IMR-90 (cell line): Measurements from ENCODE around the gene SRGN. TPM values are rescaled to one million over a fixed set of nuclear protein-coding genes. Genes with fewer than 3 reads are reported as not detected.

ENCODE experiments used
- ATAC-seq: fragments of 200-7000 bp; cut with Tn5 transposase; 2 replicates; pipeline ENCODE4 v1.9.1; 2020; ENCODE audit warnings: low read depth, mild to moderate bottlenecking, moderate library complexity
- BruUV-seq: library from RNA; stranded (reverse); fragments of 400-500 nt; replicated peaks from 2 replicates; lab custom pipeline; 2021; lab: Mats Ljungman, UMichigan
- CTCF ChIA-PET: fragments of 300-600 bp; formaldehyde crosslinking; extraction: SDS; loops from one replicate; lab custom pipeline; 2021; ENCODE audit warnings: antibody characterized with exemption; lab: Yijun Ruan, JAX
- POLR2A ChIA-PET: fragments of 300-600 bp; sonication (Branson Sonifier 250); formaldehyde crosslinking; loops from one replicate; lab custom pipeline; 2022; ENCODE audit warnings: antibody characterized with exemption; ENCODE audit not compliant: unreplicated experiment; lab: Charles Lee
- DNase-seq: peaks from one replicate; pipeline ENCODE4 v3.0.0; 2013
- H2AFZ ChIP-seq: replicated peaks from 2 replicates; pipeline ENCODE3; 2013; ENCODE audit warnings: low read length, mild to moderate bottlenecking; ENCODE audit not compliant: poor library complexity
- H2AK5ac ChIP-seq: 2 replicates; pipeline ENCODE4 v1.6.1; 2013; ENCODE audit warnings: low read depth, low read length, inconsistent platforms
- H2AK9ac ChIP-seq: replicated peaks from 2 replicates; pipeline ENCODE3; 2013; ENCODE audit warnings: mild to moderate bottlenecking, low read depth, low read length, moderate library complexity; ENCODE audit not compliant: poor library complexity
- H2BK120ac ChIP-seq: 2 replicates; pipeline ENCODE4 v1.6.1; 2013; ENCODE audit warnings: low read depth, low read length, inconsistent platforms
- H2BK15ac ChIP-seq: 3 replicates; pipeline ENCODE4 v1.6.1; 2013; ENCODE audit warnings: low read depth, low read length, inconsistent platforms
- H2BK20ac ChIP-seq: 2 replicates; pipeline ENCODE4 v1.6.1; 2013; ENCODE audit warnings: low read depth, mild to moderate bottlenecking, inconsistent platforms, low read length, moderate library complexity
- H2BK5ac ChIP-seq: 2 replicates; pipeline ENCODE4 v1.6.1; 2013; ENCODE audit warnings: mild to moderate bottlenecking, low read depth, low read length, inconsistent platforms; ENCODE audit not compliant: poor library complexity, severe bottlenecking
- H3K14ac ChIP-seq: replicated peaks from 2 replicates; pipeline ENCODE4 v1.6.1; 2013; ENCODE audit warnings: low read depth, low read length, inconsistent platforms
- H3K18ac ChIP-seq: 2 replicates; pipeline ENCODE4 v1.6.1; 2013; ENCODE audit warnings: low read depth, low read length, control low read depth
- H3K23ac ChIP-seq: 2 replicates; pipeline ENCODE4 v1.6.1; 2013; ENCODE audit warnings: low read depth, low read length, inconsistent platforms
- H3K27ac ChIP-seq: 2 replicates; pipeline ENCODE4 v1.5.1; 2013; ENCODE audit warnings: mild to moderate bottlenecking, control low read depth, low read length; ENCODE audit not compliant: insufficient read depth
- H3K27me3 ChIP-seq: 2 replicates; pipeline ENCODE4 v1.6.1; 2013; ENCODE audit warnings: low read length; ENCODE audit not compliant: control insufficient read depth, insufficient read depth
- H3K36me3 ChIP-seq: 2 replicates; pipeline ENCODE4 v1.6.1; 2013; ENCODE audit warnings: low read length, mixed read lengths; ENCODE audit not compliant: control insufficient read depth, insufficient read depth
- H3K4ac ChIP-seq: 2 replicates; pipeline ENCODE4 v1.6.1; 2013; ENCODE audit warnings: low read depth, low read length, inconsistent platforms
- H3K4me1 ChIP-seq: 2 replicates; pipeline ENCODE4 v1.6.1; 2013; ENCODE audit warnings: low read length, mixed read lengths; ENCODE audit not compliant: control insufficient read depth, insufficient read depth
- H3K4me2 ChIP-seq: 2 replicates; pipeline ENCODE4 v1.6.1; 2013; ENCODE audit warnings: low read depth, mild to moderate bottlenecking, control low read depth, low read length, moderate library complexity
- H3K4me3 ChIP-seq: 2 replicates; pipeline ENCODE4 v1.5.1; 2013; ENCODE audit warnings: low read depth, mild to moderate bottlenecking, control low read depth, low read length, moderate library complexity; ENCODE audit not compliant: insufficient read depth
- H3K56ac ChIP-seq: 2 replicates; pipeline ENCODE4 v1.6.1; 2013; ENCODE audit warnings: low read length, inconsistent platforms; ENCODE audit not compliant: insufficient read depth; ENCODE audit errors: extremely low read depth
- H3K79me1 ChIP-seq, 2 experiments: 2 replicates each; pipeline ENCODE4 v1.6.1; 2013; ENCODE audit warnings: low read length in 2 of 2, inconsistent platforms in 1 of 2, low read depth in 1 of 2
- H3K9ac ChIP-seq: 2 replicates; pipeline ENCODE4 v1.6.1; 2013; ENCODE audit warnings: low read depth, low read length, control low read depth
- H3K9me1 ChIP-seq: 2 replicates; pipeline ENCODE4 v1.6.1; 2013; ENCODE audit warnings: low read length, inconsistent platforms; ENCODE audit not compliant: insufficient read depth
- H3K9me3 ChIP-seq: 2 replicates; pipeline ENCODE4 v1.6.1; 2013; ENCODE audit warnings: low read length; ENCODE audit not compliant: control insufficient read depth, insufficient read depth
- H4K20me1 ChIP-seq: 2 replicates; pipeline ENCODE4 v1.6.1; 2013; ENCODE audit warnings: low read length, inconsistent platforms; ENCODE audit not compliant: insufficient read depth
- H4K5ac ChIP-seq: 2 replicates; pipeline ENCODE4 v1.6.1; 2013; ENCODE audit warnings: mild to moderate bottlenecking, low read depth, low read length, control low read depth
- H4K8ac ChIP-seq, 2 experiments: 2 replicates each; pipeline ENCODE4 v1.6.1; 2013; ENCODE audit warnings: low read depth in 2 of 2, low read length in 2 of 2, control low read depth in 1 of 2, inconsistent platforms in 1 of 2
- H4K91ac ChIP-seq: 2 replicates; pipeline ENCODE4 v1.6.1; 2013; ENCODE audit warnings: low read depth, low read length, inconsistent platforms; ENCODE audit not compliant: insufficient read depth
- BHLHE40 ChIP-seq: fragments of 150-350 bp; IDR thresholded peaks from 2 replicates; pipeline ENCODE4 v1.6.1; 2016; ENCODE audit warnings: mild to moderate bottlenecking, low read depth, low read length
- CEBPB ChIP-seq: IDR thresholded peaks from 2 replicates; pipeline ENCODE4 v1.6.1; 2012; ENCODE audit warnings: low read depth, low read length, improper control_type of control experiment
- CHD1 ChIP-seq: IDR thresholded peaks from 2 replicates; pipeline ENCODE4 v1.6.1; 2012; ENCODE audit warnings: low read depth, low read length, improper control_type of control experiment
- CTCF ChIP-seq: conservative IDR thresholded peaks from 2 replicates; pipeline ENCODE4 v1.5.1; 2012; ENCODE audit warnings: mild to moderate bottlenecking, low read depth, low read length, improper control_type of control experiment
- ELK1 ChIP-seq: fragments of 150-350 bp; IDR thresholded peaks from 2 replicates; pipeline ENCODE4 v1.6.1; 2016; ENCODE audit warnings: low read depth, mild to moderate bottlenecking, low read length, moderate library complexity, borderline replicate concordance
- FOS ChIP-seq: fragments of 150-350 bp; IDR thresholded peaks from 2 replicates; pipeline ENCODE4 v1.6.1; 2016; ENCODE audit warnings: low read depth, low read length
- MAFK ChIP-seq: IDR thresholded peaks from 2 replicates; pipeline ENCODE4 v1.6.1; 2012; ENCODE audit warnings: low read depth, low read length, improper control_type of control experiment
- MAZ ChIP-seq: IDR thresholded peaks from 2 replicates; pipeline ENCODE4 v1.6.1; 2012; ENCODE audit warnings: low read depth, mild to moderate bottlenecking, low read length, improper control_type of control experiment, moderate library complexity, borderline replicate concordance
- MXI1 ChIP-seq: IDR thresholded peaks from 2 replicates; pipeline ENCODE4 v1.6.1; 2012; ENCODE audit warnings: low read depth, mild to moderate bottlenecking, low read length, moderate library complexity, borderline replicate concordance
- NFE2L2 ChIP-seq: fragments of 150-350 bp; IDR thresholded peaks from 2 replicates; pipeline ENCODE4 v1.6.1; 2016; ENCODE audit warnings: low read depth, mild to moderate bottlenecking, low read length
- POLR2A ChIP-seq: IDR thresholded peaks from 2 replicates; pipeline ENCODE4 v1.6.1; 2012; ENCODE audit warnings: mild to moderate bottlenecking, low read depth, low read length
- RAD21 ChIP-seq: IDR thresholded peaks from 2 replicates; pipeline ENCODE4 v1.6.1; 2012; ENCODE audit warnings: low read length, improper control_type of control experiment
- RCOR1 ChIP-seq: IDR thresholded peaks from 2 replicates; pipeline ENCODE4 v1.6.1; 2012; ENCODE audit warnings: mild to moderate bottlenecking, low read length, improper control_type of control experiment; ENCODE audit not compliant: insufficient replicate concordance
- RFX5 ChIP-seq: IDR thresholded peaks from 2 replicates; pipeline ENCODE4 v1.8.0; 2012; ENCODE audit warnings: low read depth, mild to moderate bottlenecking, low read length, moderate library complexity
- SMC3 ChIP-seq: fragments of 150-350 bp; IDR thresholded peaks from 2 replicates; pipeline ENCODE4 v1.6.1; 2016; ENCODE audit warnings: low read depth, mild to moderate bottlenecking, antibody characterized with exemption, low read length, moderate library complexity
- WGBS, 2 experiments: methylation state at CpG; one replicate each; pipeline versions ENCODE4 v1.1.5 to v1.1.7; 2013; ENCODE audit warnings: missing lambda C conversion rate in 2 of 2; ENCODE audit not compliant: insufficient read length in 1 of 2; ENCODE audit errors: extremely low coverage in 2 of 2; 5-methylcytosine and 5-hydroxymethylcytosine counted together
- dilution Hi-C: fragments of 300-500 bp; cut with HindIII; formaldehyde crosslinking; loops from one replicate; pipeline ENCODE4 v1.14.3; 2018; ENCODE audit warnings: low sequenced_read_pairs; ENCODE audit not compliant: unreplicated experiment
- in situ Hi-C: fragments of 300-500 bp; cut with MboI; formaldehyde crosslinking; loops from 3 replicates; pipeline ENCODE4 v1.14.3; 2019; ENCODE audit warnings: low sequenced_read_pairs, inconsistent platforms, mixed read lengths
- intact Hi-C: fragments of 100-400 bp; cut with micrococcal nuclease; formaldehyde crosslinking; loops from 2 replicates; pipeline ENCODE4 v1.10.0; 2022
- polyA plus RNA-seq, 3 experiments: library from polyadenylated mRNA; depleted of rRNA; stranded (reverse); fragments of >200 nt; gene quantifications; 2 replicates each; pipeline ENCODE4 v1.2.3, GENCODE V29; 2012; ENCODE audit warnings: low replicate concordance in 1 of 3
- total RNA-seq: library from RNA; depleted of rRNA; stranded (reverse); fragments of >200 nt; gene quantifications from 2 replicates; pipeline ENCODE4 v1.2.3, GENCODE V29; 2012
- TF ChIP-seq, protein P1 (sequence below): fragments of 150-350 bp; IDR thresholded peaks from 2 replicates; pipeline ENCODE4 v1.6.1; 2017; ENCODE audit warnings: mild to moderate bottlenecking, antibody characterized with exemption, low read length, low read depth

Gene SRGN
- total and polyA plus RNA-seq, 2 of the 4 experiments (the other 2 are of a cell fraction), result 33.3 to 41.4 TPM

- ATAC-seq (no peak), DNase-seq (no peak)
- Histone ChIP-seq H3K4me3 (no peak overlapping the region), H3K4me1 (no peaks in the 10 kb centered on the region), H4K91ac (no peak overlapping the region), H3K14ac (no peak overlapping the region), H3K4me2 (no peak overlapping the region), H3K23ac (no peak overlapping the region), H3K79me1 (peaks cover 23 to 56% of the 10 kb centered on the region in 2 experiments; a peak in 3 of 4 replicates), H4K20me1 (peaks cover 4% of the 10 kb centered on the region; the same call in 1 of the 2 replicates), H3K9me3 (no peaks in the 10 kb centered on the region), H3K27ac (no peak overlapping the region), H3K4ac (no peak overlapping the region), H2BK120ac (no peak overlapping the region), H2AK9ac (no peak overlapping the region), H2BK20ac (no peak overlapping the region), H2BK5ac (no peak overlapping the region), H2AFZ (no peak overlapping the region), H4K5ac (no peak overlapping the region), H3K9me1 (no peaks in the 10 kb centered on the region; the same call in 1 of the 2 replicates), H3K27me3 (no peaks in the 10 kb centered on the region), H3K56ac (no peak overlapping the region), H2AK5ac (no peak overlapping the region), H4K8ac (no peak overlapping the region), H3K18ac (no peak overlapping the region), H3K9ac (no peak overlapping the region), H3K36me3 (peaks cover 1% of the 10 kb centered on the region; the same call in 1 of the 2 replicates), H2BK15ac (no peak overlapping the region)
- TF ChIP-seq BHLHE40 (no peak), ELK1 (no peak), RCOR1 (no peak), MXI1 (no peak), CTCF (no peak), NFE2L2 (no peak), RAD21 (no peak), FOS (no peak), MAFK (no peak), POLR2A (no peak), CHD1 (no peak), MAZ (no peak), SMC3 (no peak), RFX5 (no peak), CEBPB (no peak)
- TF ChIP-seq, protein P1, sequence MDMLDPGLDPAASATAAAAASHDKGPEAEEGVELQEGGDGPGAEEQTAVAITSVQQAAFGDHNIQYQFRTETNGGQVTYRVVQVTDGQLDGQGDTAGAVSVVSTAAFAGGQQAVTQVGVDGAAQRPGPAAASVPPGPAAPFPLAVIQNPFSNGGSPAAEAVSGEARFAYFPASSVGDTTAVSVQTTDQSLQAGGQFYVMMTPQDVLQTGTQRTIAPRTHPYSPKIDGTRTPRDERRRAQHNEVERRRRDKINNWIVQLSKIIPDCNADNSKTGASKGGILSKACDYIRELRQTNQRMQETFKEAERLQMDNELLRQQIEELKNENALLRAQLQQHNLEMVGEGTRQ, result no peak
- dilution Hi-C loops (no loop called here), in situ Hi-C loops (no loop called here), intact Hi-C loops (no loop called here)
- BruUV-seq, result no TSS peak
- ChIA-PET POLR2A (interaction anchor here (0.6 kb wide), 1 partner anchor 21 kb away, joined by 5 read pairs; no protein-coding TSS in a partner anchor), CTCF (interaction anchor here (0.6 kb wide), 2 partner anchors 53 to 87 kb away, joined by 3 to 5 read pairs; no protein-coding TSS in a partner anchor)
- WGBS, 2 experiments, result 100% methylated on average over 1 of the region's 6 CpGs; no CpG with 5 or more reads in 1 of the 2 experiments
Measured at GRCh38 chr10:69153227-69153626, 65.3 kb downstream of the SRGN start.
